Thoracic aorta (tissue), 2 donors: ENCODE measurements around the gene DNAJA3. TPM values are rescaled to one million over a fixed set of nuclear protein-coding genes. Genes with fewer than 3 reads are reported as not detected.

ENCODE experiments used
- ATAC-seq: fragments of 150-250 bp; one replicate; pipeline ENCODE4 v1.8.0; 2017; ENCODE audit warnings: low read depth; ENCODE audit not compliant: insufficient number of reproducible peaks, low FRiP score
- DNase-seq: peaks from one replicate; pipeline ENCODE4 v3.0.0-alpha.2; 2020; ENCODE audit warnings: low spot score
- H3K27ac ChIP-seq, 2 donors: fragments of 200-600 bp; sonication (generic); 1 replicate in 1 of 2; 2 replicates in 1 of 2; pipeline ENCODE4 v1.5.1; 2016; ENCODE audit warnings: mild to moderate bottlenecking in 2 of 2, moderate library complexity in 2 of 2
- H3K27me3 ChIP-seq: fragments of 200-600 bp; sonication (generic); replicated peaks from 2 replicates; pipeline ENCODE4 v1.6.0; 2016; ENCODE audit warnings: mild to moderate bottlenecking; ENCODE audit not compliant: insufficient read depth
- H3K36me3 ChIP-seq: fragments of 200-600 bp; sonication (generic); one replicate; pipeline ENCODE4 v1.5.1; 2016
- H3K4me1 ChIP-seq, 2 donors: fragments of 200-600 bp; sonication (generic); 1 replicate in 1 of 2; 2 replicates in 1 of 2; pipeline versions ENCODE4 v1.5.1 to v1.6.0; 2016; ENCODE audit warnings: low read depth in 2 of 2, mild to moderate bottlenecking in 1 of 2; ENCODE audit not compliant: control insufficient read depth in 1 of 2
- H3K4me3 ChIP-seq: fragments of 200-600 bp; sonication (generic); 2 replicates; pipeline ENCODE4 v1.5.1; 2016; ENCODE audit warnings: mild to moderate bottlenecking
- H3K9me3 ChIP-seq: fragments of 200-600 bp; sonication (generic); 2 replicates; pipeline ENCODE4 v1.5.1; 2016
- total RNA-seq, 2 donors: library from RNA; depleted of rRNA; stranded (reverse); fragments of >200 nt; gene quantifications; one replicate each; pipeline versions ENCODE4 v1.1.0 to v1.2.3, GENCODE V29; 2016
- TF ChIP-seq, protein P1 (sequence below): fragments of 200-600 bp; sonication (generic); IDR thresholded peaks from one replicate; pipeline ENCODE4 v1.5.1; 2019; ENCODE audit warnings: antibody characterized with exemption

The DNAJA3 gene
- 10 to 100 TPM; 35.2 to 52.2 TPM for total RNA-seq

GRCh38 chr16:4425378-4426020 lies at the start of gene DNAJA3:
DNAJA3 (plus strand) TSS chr16:4425868; CDS start chr16:4425882, 14 bp downstream.
- TF ChIP-seq, protein P1, sequence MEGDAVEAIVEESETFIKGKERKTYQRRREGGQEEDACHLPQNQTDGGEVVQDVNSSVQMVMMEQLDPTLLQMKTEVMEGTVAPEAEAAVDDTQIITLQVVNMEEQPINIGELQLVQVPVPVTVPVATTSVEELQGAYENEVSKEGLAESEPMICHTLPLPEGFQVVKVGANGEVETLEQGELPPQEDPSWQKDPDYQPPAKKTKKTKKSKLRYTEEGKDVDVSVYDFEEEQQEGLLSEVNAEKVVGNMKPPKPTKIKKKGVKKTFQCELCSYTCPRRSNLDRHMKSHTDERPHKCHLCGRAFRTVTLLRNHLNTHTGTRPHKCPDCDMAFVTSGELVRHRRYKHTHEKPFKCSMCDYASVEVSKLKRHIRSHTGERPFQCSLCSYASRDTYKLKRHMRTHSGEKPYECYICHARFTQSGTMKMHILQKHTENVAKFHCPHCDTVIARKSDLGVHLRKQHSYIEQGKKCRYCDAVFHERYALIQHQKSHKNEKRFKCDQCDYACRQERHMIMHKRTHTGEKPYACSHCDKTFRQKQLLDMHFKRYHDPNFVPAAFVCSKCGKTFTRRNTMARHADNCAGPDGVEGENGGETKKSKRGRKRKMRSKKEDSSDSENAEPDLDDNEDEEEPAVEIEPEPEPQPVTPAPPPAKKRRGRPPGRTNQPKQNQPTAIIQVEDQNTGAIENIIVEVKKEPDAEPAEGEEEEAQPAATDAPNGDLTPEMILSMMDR, result no peak
- Histone ChIP-seq H3K27me3 (no peaks in the 10 kb centered on the region), H3K27ac (peak within 1 kb of the TSS; percentile 92 to 96), H3K36me3 (no peaks in the 10 kb centered on the region), H3K9me3 (no peaks in the 10 kb centered on the region), H3K4me3 (peak within 1 kb of the TSS; percentile 84), H3K4me1 (peaks cover 11 to 26% of the 10 kb centered on the region in 2 donors)
- ATAC-seq, result peak; percentile 95
- peak; percentile 81 for DNase-seq

GRCh38 chr16:4376126-4376892 lies 49.4 kb upstream of the DNAJA3 start:
- no peaks in the 10 kb centered on the region for H3K27me3 ChIP-seq
- peaks cover 8% of the 10 kb centered on the region for H3K36me3 ChIP-seq
- TF ChIP-seq, protein P1, result no peak
- DNase-seq (peak; percentile 79), ATAC-seq (peak; percentile 29)
- H3K4me1 ChIP-seq, result peaks cover 52 to 71% of the 10 kb centered on the region in 2 donors
- peak overlapping the region; percentile 99 for H3K27ac ChIP-seq
- no peaks in the 10 kb centered on the region for H3K9me3 ChIP-seq
- H3K4me3 ChIP-seq, result peak overlapping the region; percentile 85

GRCh38 chr16:4376893-4377572 lies 48.6 kb upstream of the DNAJA3 start:
- DNase-seq (no peak), ATAC-seq (no peak)
- no peaks in the 10 kb centered on the region for H3K9me3 ChIP-seq
- H3K4me1 ChIP-seq, result peaks cover 54 to 76% of the 10 kb centered on the region in 2 donors
- H3K4me3 ChIP-seq, result peak overlapping the region; percentile 85
- TF ChIP-seq, protein P1, result no peak
- H3K36me3 ChIP-seq, result peaks cover 15% of the 10 kb centered on the region
- peak overlapping the region; percentile 90 to 99 for H3K27ac ChIP-seq
- no peaks in the 10 kb centered on the region for H3K27me3 ChIP-seq

DNA sequence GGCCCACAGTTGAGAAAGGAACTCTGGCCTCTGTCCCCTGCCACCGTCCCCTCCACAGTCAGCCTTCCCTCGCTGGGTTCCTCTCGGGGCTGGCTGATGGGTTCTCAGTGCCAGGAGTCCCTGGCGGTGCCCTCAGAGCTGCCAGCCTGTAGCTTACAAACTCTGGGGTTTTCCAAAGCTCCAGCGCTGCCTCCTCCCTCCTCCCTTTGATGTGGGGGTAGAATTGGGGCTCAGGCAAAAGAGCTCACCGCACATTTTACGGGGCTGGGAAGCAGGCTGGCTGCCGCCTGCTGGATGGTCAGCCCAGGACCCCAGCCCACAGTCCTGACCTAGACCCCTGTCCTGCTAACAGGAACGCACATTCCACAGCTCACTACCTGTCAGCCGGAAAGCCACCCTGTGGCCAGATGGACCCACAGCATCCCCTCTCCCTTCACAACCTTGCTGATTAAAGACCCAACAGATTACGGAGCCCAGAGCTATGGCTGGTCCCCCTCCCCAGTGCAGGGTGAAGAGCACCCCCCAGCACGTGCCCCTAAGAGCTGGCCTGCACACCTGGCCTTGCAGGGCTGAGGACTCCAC lies 48.0 kb upstream of the DNAJA3 start:
- Histone ChIP-seq H3K4me3 (peak overlapping the region; percentile 85), H3K36me3 (peaks cover 21% of the 10 kb centered on the region), H3K27ac (peak overlapping the region; percentile 90 to 99), H3K27me3 (no peaks in the 10 kb centered on the region), H3K4me1 (peaks cover 60 to 82% of the 10 kb centered on the region in 2 donors), H3K9me3 (no peaks in the 10 kb centered on the region)
- ATAC-seq (no peak), DNase-seq (no peak)
- TF ChIP-seq, protein P1, result peak; percentile 11
